IMR-90 (cell line): ENCODE measurements around the gene CARD18. TPM values are rescaled to one million over a fixed set of nuclear protein-coding genes. Genes with fewer than 3 reads are reported as not detected.
A peak's percentile ranks its signal among the peaks of the same experiment; 100 is the strongest.

Experiments used
- ATAC-seq: fragments of 200-7000 bp; cut with Tn5 transposase; 2 replicates; pipeline ENCODE4 v1.9.1; 2020; ENCODE audit warnings: low read depth, mild to moderate bottlenecking, moderate library complexity
- BruUV-seq: library from RNA; stranded (reverse); fragments of 400-500 nt; replicated peaks from 2 replicates; lab custom pipeline; 2021; lab: Mats Ljungman, UMichigan
- CTCF ChIA-PET: fragments of 300-600 bp; formaldehyde crosslinking; extraction: SDS; loops from one replicate; lab custom pipeline; 2021; ENCODE audit warnings: antibody characterized with exemption; lab: Yijun Ruan, JAX
- POLR2A ChIA-PET: fragments of 300-600 bp; sonication (Branson Sonifier 250); formaldehyde crosslinking; loops from one replicate; lab custom pipeline; 2022; ENCODE audit warnings: antibody characterized with exemption; ENCODE audit not compliant: unreplicated experiment; lab: Charles Lee
- DNase-seq: peaks from one replicate; pipeline ENCODE4 v3.0.0; 2013
- H2AFZ ChIP-seq: replicated peaks from 2 replicates; pipeline ENCODE3; 2013; ENCODE audit warnings: low read length, mild to moderate bottlenecking; ENCODE audit not compliant: poor library complexity
- H2AK5ac ChIP-seq: 2 replicates; pipeline ENCODE4 v1.6.1; 2013; ENCODE audit warnings: low read depth, low read length, inconsistent platforms
- H2AK9ac ChIP-seq: replicated peaks from 2 replicates; pipeline ENCODE3; 2013; ENCODE audit warnings: mild to moderate bottlenecking, low read depth, low read length, moderate library complexity; ENCODE audit not compliant: poor library complexity
- H2BK120ac ChIP-seq: 2 replicates; pipeline ENCODE4 v1.6.1; 2013; ENCODE audit warnings: low read depth, low read length, inconsistent platforms
- H2BK15ac ChIP-seq: 3 replicates; pipeline ENCODE4 v1.6.1; 2013; ENCODE audit warnings: low read depth, low read length, inconsistent platforms
- H2BK20ac ChIP-seq: 2 replicates; pipeline ENCODE4 v1.6.1; 2013; ENCODE audit warnings: low read depth, mild to moderate bottlenecking, inconsistent platforms, low read length, moderate library complexity
- H2BK5ac ChIP-seq: 2 replicates; pipeline ENCODE4 v1.6.1; 2013; ENCODE audit warnings: mild to moderate bottlenecking, low read depth, low read length, inconsistent platforms; ENCODE audit not compliant: poor library complexity, severe bottlenecking
- H3K14ac ChIP-seq: replicated peaks from 2 replicates; pipeline ENCODE4 v1.6.1; 2013; ENCODE audit warnings: low read depth, low read length, inconsistent platforms
- H3K18ac ChIP-seq: 2 replicates; pipeline ENCODE4 v1.6.1; 2013; ENCODE audit warnings: low read depth, low read length, control low read depth
- H3K23ac ChIP-seq: 2 replicates; pipeline ENCODE4 v1.6.1; 2013; ENCODE audit warnings: low read depth, low read length, inconsistent platforms
- H3K27ac ChIP-seq: 2 replicates; pipeline ENCODE4 v1.5.1; 2013; ENCODE audit warnings: mild to moderate bottlenecking, control low read depth, low read length; ENCODE audit not compliant: insufficient read depth
- H3K27me3 ChIP-seq: 2 replicates; pipeline ENCODE4 v1.6.1; 2013; ENCODE audit warnings: low read length; ENCODE audit not compliant: control insufficient read depth, insufficient read depth
- H3K36me3 ChIP-seq: 2 replicates; pipeline ENCODE4 v1.6.1; 2013; ENCODE audit warnings: low read length, mixed read lengths; ENCODE audit not compliant: control insufficient read depth, insufficient read depth
- H3K4ac ChIP-seq: 2 replicates; pipeline ENCODE4 v1.6.1; 2013; ENCODE audit warnings: low read depth, low read length, inconsistent platforms
- H3K4me1 ChIP-seq: 2 replicates; pipeline ENCODE4 v1.6.1; 2013; ENCODE audit warnings: low read length, mixed read lengths; ENCODE audit not compliant: control insufficient read depth, insufficient read depth
- H3K4me2 ChIP-seq: 2 replicates; pipeline ENCODE4 v1.6.1; 2013; ENCODE audit warnings: low read depth, mild to moderate bottlenecking, control low read depth, low read length, moderate library complexity
- H3K4me3 ChIP-seq: 2 replicates; pipeline ENCODE4 v1.5.1; 2013; ENCODE audit warnings: low read depth, mild to moderate bottlenecking, control low read depth, low read length, moderate library complexity; ENCODE audit not compliant: insufficient read depth
- H3K56ac ChIP-seq: 2 replicates; pipeline ENCODE4 v1.6.1; 2013; ENCODE audit warnings: low read length, inconsistent platforms; ENCODE audit not compliant: insufficient read depth; ENCODE audit errors: extremely low read depth
- H3K79me1 ChIP-seq, 2 experiments: 2 replicates each; pipeline ENCODE4 v1.6.1; 2013; ENCODE audit warnings: low read length in 2 of 2, inconsistent platforms in 1 of 2, low read depth in 1 of 2
- H3K9ac ChIP-seq: 2 replicates; pipeline ENCODE4 v1.6.1; 2013; ENCODE audit warnings: low read depth, low read length, control low read depth
- H3K9me1 ChIP-seq: 2 replicates; pipeline ENCODE4 v1.6.1; 2013; ENCODE audit warnings: low read length, inconsistent platforms; ENCODE audit not compliant: insufficient read depth
- H3K9me3 ChIP-seq: 2 replicates; pipeline ENCODE4 v1.6.1; 2013; ENCODE audit warnings: low read length; ENCODE audit not compliant: control insufficient read depth, insufficient read depth
- H4K20me1 ChIP-seq: 2 replicates; pipeline ENCODE4 v1.6.1; 2013; ENCODE audit warnings: low read length, inconsistent platforms; ENCODE audit not compliant: insufficient read depth
- H4K5ac ChIP-seq: 2 replicates; pipeline ENCODE4 v1.6.1; 2013; ENCODE audit warnings: mild to moderate bottlenecking, low read depth, low read length, control low read depth
- H4K8ac ChIP-seq, 2 experiments: 2 replicates each; pipeline ENCODE4 v1.6.1; 2013; ENCODE audit warnings: low read depth in 2 of 2, low read length in 2 of 2, control low read depth in 1 of 2, inconsistent platforms in 1 of 2
- H4K91ac ChIP-seq: 2 replicates; pipeline ENCODE4 v1.6.1; 2013; ENCODE audit warnings: low read depth, low read length, inconsistent platforms; ENCODE audit not compliant: insufficient read depth
- CTCF ChIP-seq: conservative IDR thresholded peaks from 2 replicates; pipeline ENCODE4 v1.5.1; 2012; ENCODE audit warnings: mild to moderate bottlenecking, low read depth, low read length, improper control_type of control experiment
- FOS ChIP-seq: fragments of 150-350 bp; IDR thresholded peaks from 2 replicates; pipeline ENCODE4 v1.6.1; 2016; ENCODE audit warnings: low read depth, low read length
- RFX5 ChIP-seq: IDR thresholded peaks from 2 replicates; pipeline ENCODE4 v1.8.0; 2012; ENCODE audit warnings: low read depth, mild to moderate bottlenecking, low read length, moderate library complexity
- SMC3 ChIP-seq: fragments of 150-350 bp; IDR thresholded peaks from 2 replicates; pipeline ENCODE4 v1.6.1; 2016; ENCODE audit warnings: low read depth, mild to moderate bottlenecking, antibody characterized with exemption, low read length, moderate library complexity
- dilution Hi-C: fragments of 300-500 bp; cut with HindIII; formaldehyde crosslinking; loops from one replicate; pipeline ENCODE4 v1.14.3; 2018; ENCODE audit warnings: low sequenced_read_pairs; ENCODE audit not compliant: unreplicated experiment
- in situ Hi-C: fragments of 300-500 bp; cut with MboI; formaldehyde crosslinking; loops from 3 replicates; pipeline ENCODE4 v1.14.3; 2019; ENCODE audit warnings: low sequenced_read_pairs, inconsistent platforms, mixed read lengths
- intact Hi-C: fragments of 100-400 bp; cut with micrococcal nuclease; formaldehyde crosslinking; loops from 2 replicates; pipeline ENCODE4 v1.10.0; 2022
- polyA plus RNA-seq, 3 experiments: library from polyadenylated mRNA; depleted of rRNA; stranded (reverse); fragments of >200 nt; gene quantifications; 2 replicates each; pipeline ENCODE4 v1.2.3, GENCODE V29; 2012; ENCODE audit warnings: low replicate concordance in 1 of 3
- total RNA-seq: library from RNA; depleted of rRNA; stranded (reverse); fragments of >200 nt; gene quantifications from 2 replicates; pipeline ENCODE4 v1.2.3, GENCODE V29; 2012

CARD18 gene
- total and polyA plus RNA-seq, 2 of the 4 experiments (the other 2 are of a cell fraction): not detected

GRCh38 chr11:105177658-105178057 lies 38.1 kb upstream of the CARD18 start:
- intact Hi-C loops (loop anchor here (5.0 kb wide), 1 partner anchor 130 kb away; the partner anchor contains the start of gene CARD16), in situ Hi-C loops (no loop called here), dilution Hi-C loops (no loop called here)
- Histone ChIP-seq H3K14ac (peak overlapping the region; percentile 57; the same call in 1 of the 2 replicates), H3K9me3 (no peaks in the 10 kb centered on the region), H3K9ac (no peak overlapping the region), H3K4me3 (no peak overlapping the region), H3K9me1 (peaks cover 4% of the 10 kb centered on the region; the same call in 1 of the 2 replicates), H2AK9ac (no peak overlapping the region), H3K56ac (peak overlapping the region; percentile 43; the same call in 1 of the 2 replicates), H4K5ac (peak overlapping the region; percentile 55; the same call in 1 of the 2 replicates), H3K27ac (peak overlapping the region; percentile 65; the same call in 1 of the 2 replicates), H3K18ac (peak overlapping the region; percentile 83; the same call in 1 of the 2 replicates), H4K91ac (peak overlapping the region; percentile 41; the same call in 1 of the 2 replicates), H4K20me1 (no peaks in the 10 kb centered on the region), H3K79me1 (no peaks in the 10 kb centered on the region), H4K8ac (peak overlapping the region in 1 of 2 experiments; percentile 72; a peak in 1 of 4 replicates), H2BK15ac (peak overlapping the region; percentile 54; the same call in 2 of the 3 replicates), H3K36me3 (no peaks in the 10 kb centered on the region), H2BK20ac (peak overlapping the region; percentile 94), H3K4ac (peak overlapping the region; percentile 89), H2BK5ac (peak overlapping the region; percentile 30), H3K27me3 (no peaks in the 10 kb centered on the region), H2AK5ac (peak overlapping the region; percentile 65), H3K4me2 (peak overlapping the region; percentile 39; the same call in 1 of the 2 replicates), H3K23ac (peak overlapping the region; percentile 96), H2BK120ac (peak overlapping the region; percentile 88), H2AFZ (peak overlapping the region; percentile 63), H3K4me1 (peaks cover 5% of the 10 kb centered on the region)
- DNase-seq (peak; percentile 92), ATAC-seq (peak; percentile 72)
- TF ChIP-seq SMC3: no peak
- TF ChIP-seq CTCF: no peak
- no peak for TF ChIP-seq RFX5
- TF ChIP-seq FOS: peak; percentile 30; the same call in 1 of the 2 replicates
- ChIA-PET POLR2A (no interaction called here), CTCF (no interaction called here)
- no TSS peak for BruUV-seq
